SKM-1 (cell line): ENCODE measurements around the gene CCDC81.
"Not testable (repeated sequence)": the region's sequence is repeated elsewhere in the genome, so short reads cannot be mapped to it uniquely, and the experiment has no call there.

Experiments used
- DNase-seq: peaks from one replicate; lab custom pipeline; 2025; ENCODE audit not compliant: unreplicated experiment; lab: John Stamatoyannopoulos, UW

The CCDC81 gene

GRCh38 chr11:86386746-86387145 lies 12.1 kb downstream of the CCDC81 start:
- DNase-seq, result no peak

- DNase-seq, result no peak
Observed at GRCh38 chr11:86388198-86388597, 13.5 kb downstream of the CCDC81 start.

- no peak for DNase-seq
Observed at GRCh38 chr11:86390487-86390886, 15.8 kb downstream of the CCDC81 start.

- peak; percentile 20 for DNase-seq
Observed at GRCh38 chr11:86395061-86395551, 20.4 kb downstream of the CCDC81 start.

GRCh38 chr11:86396396-86396795 lies 21.7 kb downstream of the CCDC81 start:
- no peak for DNase-seq

- no peak for DNase-seq
Observed at GRCh38 chr11:86397351-86397750, 22.7 kb downstream of the CCDC81 start.

GRCh38 chr11:86398106-86398505 lies 23.4 kb downstream of the CCDC81 start:
- DNase-seq, result no peak

- no peak for DNase-seq
Observed at GRCh38 chr11:86403458-86403857, 28.8 kb downstream of the CCDC81 start.

- DNase-seq, result no peak
Observed at GRCh38 chr11:86408845-86409244, 34.2 kb downstream of the CCDC81 start.

- DNase-seq, result no peak
Observed at GRCh38 chr11:86414032-86414431, 39.3 kb downstream of the CCDC81 start.

- no peak for DNase-seq
Observed at GRCh38 chr11:86415026-86415425, 40.3 kb downstream of the CCDC81 start.

GRCh38 chr11:86416494-86416893 lies 41.8 kb downstream of the CCDC81 start:
- no peak for DNase-seq

GRCh38 chr11:86416951-86417350 lies 42.3 kb downstream of the CCDC81 start:
- DNase-seq, result not testable (repeated sequence)

- DNase-seq, result no peak
Observed at GRCh38 chr11:86418106-86418505, 43.4 kb downstream of the CCDC81 start.

GRCh38 chr11:86418513-86418912 lies 43.8 kb downstream of the CCDC81 start:
- DNase-seq, result no peak

- DNase-seq, result no peak
Observed at GRCh38 chr11:86418917-86419316, 44.2 kb downstream of the CCDC81 start.

GRCh38 chr11:86421946-86422345 lies 47.3 kb downstream of the CCDC81 start:
- peak; percentile 21 for DNase-seq

- DNase-seq, result no peak
Observed at GRCh38 chr11:86422371-86422770, 47.7 kb downstream of the CCDC81 start.

GRCh38 chr11:86423488-86423887 lies 48.8 kb downstream of the CCDC81 start:
- not testable (repeated sequence) for DNase-seq

- no peak for DNase-seq
Observed at GRCh38 chr11:86427441-86427840, 52.8 kb downstream of the CCDC81 start.

- no peak for DNase-seq
Observed at GRCh38 chr11:86431258-86431657, 56.6 kb downstream of the CCDC81 start.

- not testable (repeated sequence) for DNase-seq
Observed at GRCh38 chr11:86433361-86434095, 58.8 kb downstream of the CCDC81 start.

GRCh38 chr11:86435711-86436110 lies 61.0 kb downstream of the CCDC81 start:
- no peak for DNase-seq
